ENCODE measurements around the gene SORCS2.

DNA sequence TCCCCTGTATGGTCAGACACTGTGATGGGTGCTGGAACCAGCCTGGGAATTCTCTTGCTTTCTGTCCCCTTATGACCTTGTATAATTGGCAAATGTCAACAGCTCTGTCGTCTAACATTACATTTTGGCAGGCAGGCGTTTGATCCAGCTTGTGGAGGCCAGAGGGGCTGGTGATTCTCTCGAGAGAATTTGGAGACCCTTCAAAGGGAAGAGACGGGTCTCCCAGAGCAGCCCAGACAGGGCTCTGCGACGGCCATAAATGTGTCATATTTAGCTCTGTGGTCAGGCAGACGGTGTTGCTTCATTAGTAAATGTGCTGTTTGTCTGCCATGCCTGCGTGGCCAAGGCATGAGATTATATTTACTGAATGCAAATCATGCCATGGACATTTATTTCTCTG lies 68.7 kb downstream of the SORCS2 start:
- TF ChIP-seq, protein P1, sequence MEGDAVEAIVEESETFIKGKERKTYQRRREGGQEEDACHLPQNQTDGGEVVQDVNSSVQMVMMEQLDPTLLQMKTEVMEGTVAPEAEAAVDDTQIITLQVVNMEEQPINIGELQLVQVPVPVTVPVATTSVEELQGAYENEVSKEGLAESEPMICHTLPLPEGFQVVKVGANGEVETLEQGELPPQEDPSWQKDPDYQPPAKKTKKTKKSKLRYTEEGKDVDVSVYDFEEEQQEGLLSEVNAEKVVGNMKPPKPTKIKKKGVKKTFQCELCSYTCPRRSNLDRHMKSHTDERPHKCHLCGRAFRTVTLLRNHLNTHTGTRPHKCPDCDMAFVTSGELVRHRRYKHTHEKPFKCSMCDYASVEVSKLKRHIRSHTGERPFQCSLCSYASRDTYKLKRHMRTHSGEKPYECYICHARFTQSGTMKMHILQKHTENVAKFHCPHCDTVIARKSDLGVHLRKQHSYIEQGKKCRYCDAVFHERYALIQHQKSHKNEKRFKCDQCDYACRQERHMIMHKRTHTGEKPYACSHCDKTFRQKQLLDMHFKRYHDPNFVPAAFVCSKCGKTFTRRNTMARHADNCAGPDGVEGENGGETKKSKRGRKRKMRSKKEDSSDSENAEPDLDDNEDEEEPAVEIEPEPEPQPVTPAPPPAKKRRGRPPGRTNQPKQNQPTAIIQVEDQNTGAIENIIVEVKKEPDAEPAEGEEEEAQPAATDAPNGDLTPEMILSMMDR (IDR thresholded peaks at IDR 0.05; ENCODE audit: low read depth, low read length), result no peak
- TF ChIP-seq POLR2A (IDR thresholded peaks at IDR 0.05; ENCODE audit: extremely low read depth, insufficient read length) (no peak), MYC (IDR thresholded peaks at IDR 0.05; ENCODE audit: low read depth, low read length) (no peak)
